Fibroblast of skin of back (primary cell): ENCODE results near the gene GPR132. TPM values are rescaled to one million over a fixed set of nuclear protein-coding genes. Genes with fewer than 3 reads are reported as not detected.
"Not testable (repeated sequence)": the region's sequence is repeated elsewhere in the genome, so short reads cannot be mapped to it uniquely, and the experiment has no call there.

ENCODE experiments used
- DNase-seq: peaks from one replicate; pipeline ENCODE4 v3.0.0-alpha.2; 2013
- polyA plus RNA-seq, 2 experiments: library from polyadenylated mRNA; unstranded; fragments of 120-200 nt; gene quantifications; one replicate each; pipeline ENCODE4 v1.2.1, GENCODE V29; 2013; ENCODE audit not compliant: insufficient read length in 2 of 2

The GPR132 gene
- not detected for polyA plus RNA-seq (2013, experiment 1 of 2; ENCODE audit: insufficient read length)
- 0.05 TPM for polyA plus RNA-seq (2013, experiment 2 of 2; ENCODE audit: insufficient read length)

GRCh38 chr14:105065280-105066228, at the start of gene GPR132:
Gene GPR132, minus strand, starts transcription at chr14:105065430. Its CDS starts 10,010 bp downstream, at chr14:105055420.
- DNase-seq: no peak

GRCh38 chr14:105109243-105109642, 44.0 kb upstream of the GPR132 start:
- not testable (repeated sequence) for DNase-seq

- DNase-seq: no peak
These were observed 43.3 kb upstream of the GPR132 start for GRCh38 chr14:105108516-105108864.

DNA sequence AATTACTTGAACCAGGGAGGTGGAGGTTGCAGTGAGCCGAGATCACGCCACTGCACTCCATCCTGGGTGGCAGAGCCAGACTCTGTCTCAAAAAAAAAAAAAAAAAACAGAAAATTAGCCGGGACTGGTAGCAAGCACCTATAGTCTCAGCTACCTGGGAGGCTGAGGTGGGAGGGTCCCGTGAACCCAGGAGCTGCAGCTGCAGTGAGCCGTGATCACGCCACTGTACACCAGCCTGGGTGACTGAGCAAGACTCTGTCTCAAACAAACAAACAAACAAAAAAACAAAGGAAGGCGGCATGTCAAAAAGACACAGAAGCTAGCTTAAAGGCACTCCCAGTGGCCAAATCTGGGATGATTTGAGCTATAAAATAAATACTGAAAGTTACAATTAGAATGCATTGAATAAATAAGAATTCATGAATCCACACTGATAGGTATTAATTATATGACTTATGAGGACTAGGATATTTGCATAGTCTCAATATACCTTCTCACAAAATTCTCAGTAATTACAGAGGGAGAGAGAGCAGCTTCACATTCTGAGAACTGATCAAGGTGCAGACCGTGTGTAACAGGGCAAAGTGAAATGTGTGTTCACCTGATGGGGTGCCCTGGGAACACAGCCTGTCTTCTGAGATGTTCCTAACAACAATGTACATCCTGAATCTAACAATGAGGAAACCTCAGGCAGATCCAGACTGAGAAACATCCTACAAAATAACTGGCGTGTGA, 42.7 kb upstream of the GPR132 start:
- DNase-seq: no peak

GRCh38 chr14:105107351-105107750, 42.1 kb upstream of the GPR132 start:
- no peak for DNase-seq

DNA sequence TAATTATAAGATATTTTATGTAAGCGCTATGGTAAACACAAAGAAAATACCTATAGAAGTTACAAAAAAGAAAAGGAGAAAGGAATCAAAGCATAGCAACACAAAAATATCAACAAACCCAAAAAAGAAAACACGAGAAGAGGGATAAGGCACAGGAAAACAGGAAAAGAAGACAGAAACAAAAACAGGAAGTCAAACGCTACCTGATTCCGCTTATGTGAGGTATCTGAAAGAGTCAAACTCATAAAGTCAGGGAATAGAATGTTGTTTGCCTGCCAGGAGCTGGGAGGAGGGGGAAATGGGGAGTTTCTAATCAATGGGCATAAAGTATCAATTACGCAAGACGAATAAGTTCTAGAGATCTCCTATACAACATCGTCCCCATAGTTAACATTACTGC, 39.9 kb upstream of the GPR132 start:
- DNase-seq: no peak

DNA sequence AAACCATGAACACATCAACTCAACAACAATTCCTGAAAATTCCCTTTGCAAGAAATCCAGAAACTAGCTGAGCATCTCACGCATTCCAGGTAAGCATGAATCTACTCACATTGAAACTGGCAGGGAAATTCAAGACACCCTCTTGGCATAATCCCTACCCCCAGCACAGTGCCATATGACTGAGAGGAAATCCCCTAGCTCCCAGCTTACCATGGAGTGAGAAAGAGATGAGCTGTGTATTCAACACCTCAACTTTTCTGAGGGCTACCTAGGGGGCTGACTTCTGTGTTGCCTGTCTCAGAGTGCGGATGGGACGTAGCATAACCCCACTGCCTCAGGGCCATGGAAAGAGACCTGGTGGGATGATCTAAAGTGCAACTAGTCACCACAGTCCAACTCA, 37.7 kb upstream of the GPR132 start:
- DNase-seq: no peak

DNA sequence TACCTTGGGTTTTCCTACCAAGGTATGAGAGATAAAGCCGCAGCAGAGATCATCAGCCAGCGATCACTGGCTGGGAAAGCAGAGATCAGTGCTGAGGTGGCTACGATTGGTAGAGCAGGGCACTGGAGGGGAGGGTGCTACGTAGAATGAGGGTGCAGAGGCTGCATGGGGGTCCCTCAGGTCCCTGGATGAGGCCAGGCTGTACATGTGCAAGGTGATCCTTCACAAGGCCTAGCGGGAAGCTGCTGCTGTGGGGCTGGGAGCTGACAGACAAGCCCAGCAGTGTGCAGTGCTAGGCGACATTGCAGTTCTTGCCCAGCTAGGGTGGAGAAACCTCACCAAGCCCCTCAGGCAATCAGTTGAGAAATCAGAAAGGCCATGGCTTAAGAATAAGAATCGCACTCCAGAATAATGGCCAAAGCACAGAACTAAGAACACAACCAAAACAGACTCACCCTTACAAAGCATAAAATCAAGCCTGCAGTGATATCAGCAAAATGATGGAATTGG, 37.2 kb upstream of the GPR132 start:
- DNase-seq: no peak

GRCh38 chr14:105100910-105101309, 35.7 kb upstream of the GPR132 start:
- DNase-seq: no peak

GRCh38 chr14:105099778-105100177, 34.5 kb upstream of the GPR132 start:
- no peak for DNase-seq

GRCh38 chr14:105098316-105098715, 33.1 kb upstream of the GPR132 start:
- no peak for DNase-seq

- no peak for DNase-seq
These were observed 32.5 kb upstream of the GPR132 start for GRCh38 chr14:105097794-105098127.

GRCh38 chr14:105096206-105096875, 31.1 kb upstream of the GPR132 start:
- no peak for DNase-seq

GRCh38 chr14:105095236-105095805, 30.1 kb upstream of the GPR132 start:
- DNase-seq: no peak

DNA sequence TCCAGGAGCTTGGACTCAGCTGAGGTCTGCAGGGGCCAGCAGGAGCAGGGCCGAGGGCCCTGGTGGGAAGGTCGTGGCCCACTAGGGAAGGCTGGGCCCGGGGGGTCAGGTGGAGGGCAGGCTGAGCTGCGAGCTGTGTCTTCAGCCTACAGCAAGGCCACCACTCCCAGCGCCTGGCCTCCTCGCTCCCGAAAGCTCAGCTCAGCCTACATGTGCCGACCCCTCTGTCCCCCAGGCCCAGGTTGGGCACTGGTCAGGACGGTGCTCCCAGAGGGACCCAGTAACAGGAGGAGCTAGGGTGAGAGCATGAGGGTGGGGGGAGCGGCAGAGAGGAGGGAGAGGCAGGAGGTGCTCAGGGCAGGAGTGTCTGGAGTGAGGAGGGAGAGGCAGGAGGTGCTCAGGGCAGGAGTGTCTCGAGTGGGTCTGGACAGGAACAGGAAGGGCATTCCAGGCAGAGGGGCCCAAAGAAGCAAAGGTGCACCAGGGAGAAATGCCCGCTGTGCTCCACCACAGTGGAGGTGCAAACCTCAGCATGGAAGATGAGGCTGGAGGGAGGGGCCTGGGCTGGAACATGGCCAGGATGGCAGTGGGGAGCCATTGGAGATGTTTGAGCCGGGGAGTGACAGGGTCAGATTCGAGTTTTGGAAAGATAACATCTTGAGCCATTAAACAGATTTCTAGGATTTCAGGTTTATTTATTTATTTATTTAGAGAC, 29.1 kb upstream of the GPR132 start:
- no peak for DNase-seq

DNA sequence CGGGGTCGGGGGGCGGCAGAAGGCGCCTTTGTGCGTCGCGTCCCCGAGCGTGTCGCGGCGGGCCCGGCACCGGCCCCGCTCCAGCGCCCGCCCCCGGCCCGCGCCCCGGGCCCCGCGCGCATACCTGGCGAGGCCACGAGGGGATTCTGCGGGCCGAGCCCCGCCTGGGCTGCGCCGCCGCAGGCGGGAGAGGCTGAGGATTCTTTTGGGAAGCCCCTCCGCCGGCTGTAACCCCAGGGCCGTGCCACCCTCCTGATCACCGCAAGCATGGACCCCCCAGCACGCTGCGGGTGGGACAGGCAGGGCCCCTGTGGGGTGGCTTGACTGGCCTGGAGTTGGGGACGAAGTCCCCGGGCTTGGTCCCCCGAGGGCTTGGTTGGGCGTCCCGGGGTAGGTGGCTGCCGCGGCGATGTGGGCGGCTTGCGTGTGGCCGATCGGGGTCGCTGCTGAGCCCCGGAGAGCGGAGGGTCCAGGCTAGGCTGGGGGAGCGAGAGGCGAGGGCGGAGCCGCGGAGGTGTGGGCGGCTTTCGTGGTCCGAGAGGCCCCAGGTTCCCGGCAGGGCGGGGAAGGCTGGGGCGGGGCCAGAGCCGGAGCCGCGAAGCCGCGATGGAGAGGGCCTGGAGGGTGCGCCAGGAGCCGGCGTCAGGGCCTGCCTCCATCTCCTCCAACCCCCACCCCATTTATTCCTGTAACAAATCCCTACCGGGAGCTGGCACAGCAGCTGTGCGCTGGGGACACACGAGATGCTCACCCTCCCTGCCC, 28.4 kb upstream of the GPR132 start:
- peak; percentile 70 for DNase-seq

- peak; percentile 67 for DNase-seq
These were observed 27.8 kb upstream of the GPR132 start for GRCh38 chr14:105093038-105093430.

DNA sequence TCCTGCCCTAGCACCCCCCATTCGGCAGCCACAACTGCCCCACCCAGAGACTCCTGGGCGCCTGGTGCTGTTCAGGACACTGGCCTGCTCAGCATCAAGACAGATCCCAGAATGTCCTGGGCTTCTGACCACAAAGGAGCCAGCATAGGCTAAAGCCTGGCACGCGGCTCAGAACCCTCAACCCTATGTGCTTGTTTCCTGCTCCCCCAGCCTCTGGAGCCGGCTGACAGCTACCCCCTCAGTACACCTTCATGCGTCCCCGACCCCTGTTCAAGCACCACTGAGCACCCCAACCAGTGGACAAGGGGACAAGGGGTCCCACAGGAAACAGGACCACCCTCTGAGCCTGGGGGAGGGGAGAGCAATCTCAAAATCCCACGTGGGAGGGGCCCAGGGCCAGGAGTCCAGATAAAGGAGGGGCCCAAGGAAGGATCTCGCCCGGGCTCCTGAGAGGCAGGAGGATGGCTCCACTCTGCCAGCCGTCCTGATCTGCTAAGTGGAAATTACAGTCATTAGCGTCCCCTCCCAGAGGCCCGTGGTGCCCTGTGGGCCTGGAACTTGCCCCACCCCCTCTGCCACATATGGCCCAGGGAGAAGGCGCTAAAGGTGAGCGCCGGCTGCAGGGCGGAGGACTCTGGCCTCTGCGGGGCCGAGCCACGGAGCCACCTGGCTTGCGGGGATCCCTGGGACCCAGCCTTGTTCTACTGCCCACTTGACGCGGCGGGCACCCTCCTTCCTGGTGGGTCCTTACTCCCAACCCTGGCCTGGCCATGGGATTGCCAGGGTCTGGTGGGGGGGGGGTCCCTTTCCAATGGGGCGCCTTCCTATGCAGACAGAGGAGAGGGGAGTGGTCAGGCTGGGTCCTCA, 27.2 kb upstream of the GPR132 start:
- DNase-seq: no peak

DNA sequence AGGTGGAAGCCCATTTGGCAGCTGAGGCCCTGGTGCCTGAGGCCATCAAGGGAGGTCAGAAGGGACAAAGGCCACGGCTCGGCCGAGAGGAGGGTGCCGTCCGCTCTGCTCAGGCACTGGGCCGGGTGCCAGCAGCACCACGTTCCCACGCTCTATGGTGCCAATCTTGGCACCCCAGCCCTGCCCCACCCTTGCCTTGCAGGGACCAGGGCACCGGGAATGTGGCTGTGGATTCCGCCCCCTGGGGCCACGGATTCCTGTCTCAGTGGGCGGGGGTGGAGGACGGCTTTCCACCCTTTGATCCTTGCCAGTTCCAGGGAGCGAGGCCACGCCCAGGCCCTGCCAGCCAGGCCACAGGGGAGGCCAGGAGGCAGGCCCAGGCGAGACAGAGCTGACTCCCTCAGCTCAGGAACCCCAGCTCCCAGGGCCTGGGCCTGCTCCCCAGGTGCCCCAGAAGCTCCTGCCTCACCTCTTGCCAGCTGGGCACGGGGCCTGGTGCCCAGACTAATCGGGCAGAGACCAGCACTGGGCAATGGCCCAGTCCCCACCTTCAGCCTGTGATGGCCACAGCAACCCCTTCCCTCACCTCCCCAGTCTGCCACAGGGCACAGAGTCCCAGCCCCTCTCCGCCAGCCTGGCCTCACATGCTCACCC, 26.4 kb upstream of the GPR132 start:
- peak; percentile 56 for DNase-seq
